Measurements from ENCODE around the gene IGF2BP2. TPM values are rescaled to one million over a fixed set of nuclear protein-coding genes. Genes with fewer than 3 reads are reported as not detected.

The IGF2BP2 gene
- total and polyA plus RNA-seq, 2 of the 8 experiments (the other 6 are each of a cell fraction or from before 2014, with no cell fraction given) = 7.4 to 121 TPM

GRCh38 chr3:185866995-185867394 is 42.2 kb upstream of the IGF2BP2 start (continued):
- no peak for TF ChIP-seq HDAC2 (IDR thresholded peaks at IDR 0.05; ENCODE audit: borderline replicate concordance in 1 of 2, low read depth in 2 of 2, low read length in 2 of 2)

Data from H1 (cell line).